ENCODE data around the gene SRPX.

The SRPX gene

GRCh38 chrX:38129366-38129765, 91.3 kb downstream of the SRPX start:
- no peak for DNase-seq

- DNase-seq = no peak
Measured at GRCh38 chrX:38127961-38128360, 92.7 kb downstream of the SRPX start.

- no peak for DNase-seq
Measured at GRCh38 chrX:38126179-38126578, 94.5 kb downstream of the SRPX start.

GRCh38 chrX:38124000-38124399, 96.7 kb downstream of the SRPX start:
- DNase-seq = no peak

GRCh38 chrX:38117485-38117884, 103.2 kb downstream of the SRPX start:
- no peak for DNase-seq

GRCh38 chrX:38116706-38117105, 104.0 kb downstream of the SRPX start:
- no peak for DNase-seq

GRCh38 chrX:38112566-38112965, 108.1 kb downstream of the SRPX start:
- DNase-seq = no peak

- no peak for DNase-seq
Measured at GRCh38 chrX:38111196-38111595, 109.5 kb downstream of the SRPX start.

GRCh38 chrX:38110231-38110630, 110.4 kb downstream of the SRPX start:
- no peak for DNase-seq

- DNase-seq = no peak
Measured at GRCh38 chrX:38109042-38109898, 111.4 kb downstream of the SRPX start.

GRCh38 chrX:38108364-38108763, 112.3 kb downstream of the SRPX start:
- DNase-seq = no peak

- no peak for DNase-seq
Measured at GRCh38 chrX:38106991-38107655, 113.5 kb downstream of the SRPX start.

- DNase-seq = no peak
Measured at GRCh38 chrX:38105216-38105725, 115.4 kb downstream of the SRPX start.

GRCh38 chrX:38103857-38104812, 116.5 kb downstream of the SRPX start:
- DNase-seq = no peak

GRCh38 chrX:38102875-38103274, 117.8 kb downstream of the SRPX start:
- DNase-seq = no peak

- DNase-seq = no peak
Measured at GRCh38 chrX:38102240-38102639, 118.4 kb downstream of the SRPX start.

- DNase-seq = no peak
Measured at GRCh38 chrX:38099688-38100087, 121.0 kb downstream of the SRPX start.

All from NCI-H1436 treated with DMSO at 0.1 percent for 48 hours (cell line).